A673 (cell line): ENCODE measurements around the gene KPNB1. TPM values are rescaled to one million over a fixed set of nuclear protein-coding genes. Genes with fewer than 3 reads are reported as not detected.

ENCODE experiments used
- BruUV-seq: library from RNA; stranded (reverse); fragments of 400-500 nt; replicated peaks from 2 replicates; lab custom pipeline; 2021; lab: Mats Ljungman, UMichigan
- CTCF ChIA-PET: fragments of 300-600 bp; sonication (Branson Sonifier 250); formaldehyde crosslinking; loops from one replicate; lab custom pipeline; 2022; ENCODE audit warnings: antibody characterized with exemption; lab: Charles Lee
- POLR2A ChIA-PET: fragments of 300-600 bp; sonication (Branson Sonifier 250); formaldehyde crosslinking; loops from one replicate; lab custom pipeline; 2022; ENCODE audit warnings: antibody characterized with exemption; ENCODE audit not compliant: low non-redundant PET; lab: Charles Lee
- DNase-seq: peaks from one replicate; pipeline ENCODE4 v3.0.0-alpha.2; 2015; ENCODE audit warnings: low spot score
- H3K27ac ChIP-seq: fragments of 200-600 bp; sonication (generic); 2 replicates; pipeline ENCODE4 v1.5.1; 2016; ENCODE audit warnings: mixed run types, low read depth, mild to moderate bottlenecking, mixed read lengths, antibody characterized with exemption, low read length; ENCODE audit not compliant: poor library complexity, severe bottlenecking
- H3K27me3 ChIP-seq: fragments of 200-600 bp; sonication (generic); replicated peaks from 2 replicates; pipeline ENCODE4 v1.6.1; 2017; ENCODE audit warnings: mixed run types, low read depth, mild to moderate bottlenecking, mixed read lengths, antibody characterized with exemption, low read length; ENCODE audit not compliant: insufficient read depth, poor library complexity
- H3K36me3 ChIP-seq: fragments of 200-600 bp; sonication (generic); 2 replicates; pipeline ENCODE4 v1.6.1; 2016; ENCODE audit warnings: mixed run types, mild to moderate bottlenecking, mixed read lengths, antibody characterized with exemption, low read length; ENCODE audit not compliant: insufficient read depth, poor library complexity, severe bottlenecking
- H3K4me1 ChIP-seq: fragments of 200-600 bp; sonication (generic); 2 replicates; pipeline ENCODE4 v1.6.1; 2017; ENCODE audit warnings: mixed run types, mild to moderate bottlenecking, mixed read lengths, antibody characterized with exemption, low read length; ENCODE audit not compliant: insufficient read depth, poor library complexity, severe bottlenecking
- H3K4me3 ChIP-seq: fragments of 200-600 bp; sonication (generic); 2 replicates; pipeline ENCODE4 v1.5.1; 2016; ENCODE audit warnings: low read depth, mixed run types, mild to moderate bottlenecking, mixed read lengths, low read length; ENCODE audit not compliant: poor library complexity, severe bottlenecking
- H3K9me3 ChIP-seq: fragments of 200-600 bp; sonication (generic); 2 replicates; pipeline ENCODE4 v1.6.1; 2016; ENCODE audit warnings: mixed run types, low read depth, mild to moderate bottlenecking, mixed read lengths, antibody characterized with exemption, low read length; ENCODE audit not compliant: poor library complexity, severe bottlenecking
- EZH2 ChIP-seq: fragments of 200-600 bp; sonication (generic); IDR thresholded peaks from 2 replicates; pipeline ENCODE4 v1.6.1; 2017; ENCODE audit warnings: borderline replicate concordance, low read depth, mild to moderate bottlenecking, mixed read lengths, antibody characterized with exemption, low read length; ENCODE audit not compliant: poor library complexity, severe bottlenecking
- intact Hi-C: fragments of 100-400 bp; cut with micrococcal nuclease; formaldehyde crosslinking; loops from one replicate; pipeline ENCODE4 v1.10.0; 2022; ENCODE audit not compliant: unreplicated experiment
- total RNA-seq: library from RNA; stranded (reverse); gene quantifications from 2 replicates; pipeline ENCODE4 v1.2.3, GENCODE V29; 2021
- TF ChIP-seq, protein P1 (sequence below): fragments of 300-800, 200-600 bp; sonication (generic); conservative IDR thresholded peaks from 2 replicates; pipeline ENCODE4 v1.5.1; 2017; ENCODE audit warnings: low read depth, mild to moderate bottlenecking, antibody characterized with exemption, low read length, moderate library complexity, mixed read lengths

Gene KPNB1
- total RNA-seq, 1 experiment from 2014 or later: 429 TPM

DNA sequence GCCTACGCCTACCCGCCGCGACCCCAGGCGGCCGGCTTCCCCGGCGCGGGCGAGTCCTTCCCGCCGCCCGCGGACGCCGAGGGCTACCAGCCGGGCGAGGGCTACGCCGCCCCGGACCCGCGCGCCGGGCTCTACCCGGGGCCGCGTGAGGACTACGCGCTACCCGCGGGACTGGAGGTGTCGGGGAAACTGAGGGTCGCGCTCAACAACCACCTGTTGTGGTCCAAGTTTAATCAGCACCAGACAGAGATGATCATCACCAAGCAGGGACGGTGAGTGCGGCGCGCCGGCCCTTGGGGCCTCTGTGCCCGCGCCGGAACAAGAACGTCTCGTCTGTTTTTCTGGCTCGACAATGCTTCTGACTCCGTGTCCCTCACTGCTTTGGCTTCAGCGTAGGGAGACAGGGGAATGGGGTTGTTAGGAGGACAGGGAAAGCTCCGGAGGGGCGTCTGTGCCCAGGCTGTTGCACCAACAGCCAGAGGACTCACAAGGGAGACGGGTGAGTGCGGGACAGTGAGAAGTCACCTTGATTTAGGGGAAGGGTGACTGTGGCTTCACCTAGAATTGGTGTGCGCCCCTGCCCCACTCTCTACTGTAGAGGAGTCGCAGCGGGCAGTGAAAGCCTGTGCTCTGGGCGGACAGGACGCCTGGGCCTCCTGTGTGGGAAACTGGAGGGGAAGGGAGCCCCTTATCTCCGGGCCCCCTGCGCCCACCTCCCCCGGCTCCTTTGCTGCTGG is 84.1 kb downstream of the KPNB1 start:
- no peak for DNase-seq
- Histone ChIP-seq H3K9me3 (no peaks in the 10 kb centered on the region), H3K4me3 (peak overlapping the region; percentile 33), H3K36me3 (no peaks in the 10 kb centered on the region), H3K27ac (no peak overlapping the region), H3K4me1 (no peaks in the 10 kb centered on the region), H3K27me3 (peaks cover 7% of the 10 kb centered on the region)
- no TSS peak for BruUV-seq
- POLR2A ChIA-PET: no interaction called here
- intact Hi-C loops: no loop called here
- TF ChIP-seq, protein P1, sequence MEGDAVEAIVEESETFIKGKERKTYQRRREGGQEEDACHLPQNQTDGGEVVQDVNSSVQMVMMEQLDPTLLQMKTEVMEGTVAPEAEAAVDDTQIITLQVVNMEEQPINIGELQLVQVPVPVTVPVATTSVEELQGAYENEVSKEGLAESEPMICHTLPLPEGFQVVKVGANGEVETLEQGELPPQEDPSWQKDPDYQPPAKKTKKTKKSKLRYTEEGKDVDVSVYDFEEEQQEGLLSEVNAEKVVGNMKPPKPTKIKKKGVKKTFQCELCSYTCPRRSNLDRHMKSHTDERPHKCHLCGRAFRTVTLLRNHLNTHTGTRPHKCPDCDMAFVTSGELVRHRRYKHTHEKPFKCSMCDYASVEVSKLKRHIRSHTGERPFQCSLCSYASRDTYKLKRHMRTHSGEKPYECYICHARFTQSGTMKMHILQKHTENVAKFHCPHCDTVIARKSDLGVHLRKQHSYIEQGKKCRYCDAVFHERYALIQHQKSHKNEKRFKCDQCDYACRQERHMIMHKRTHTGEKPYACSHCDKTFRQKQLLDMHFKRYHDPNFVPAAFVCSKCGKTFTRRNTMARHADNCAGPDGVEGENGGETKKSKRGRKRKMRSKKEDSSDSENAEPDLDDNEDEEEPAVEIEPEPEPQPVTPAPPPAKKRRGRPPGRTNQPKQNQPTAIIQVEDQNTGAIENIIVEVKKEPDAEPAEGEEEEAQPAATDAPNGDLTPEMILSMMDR: no peak
- TF ChIP-seq EZH2: no peak
- CTCF ChIA-PET: interaction anchor here (0.6 to 1.2 kb wide), 4 partner anchors 8 to 155 kb away, joined by 3 read pairs; no protein-coding TSS in a partner anchor

DNA sequence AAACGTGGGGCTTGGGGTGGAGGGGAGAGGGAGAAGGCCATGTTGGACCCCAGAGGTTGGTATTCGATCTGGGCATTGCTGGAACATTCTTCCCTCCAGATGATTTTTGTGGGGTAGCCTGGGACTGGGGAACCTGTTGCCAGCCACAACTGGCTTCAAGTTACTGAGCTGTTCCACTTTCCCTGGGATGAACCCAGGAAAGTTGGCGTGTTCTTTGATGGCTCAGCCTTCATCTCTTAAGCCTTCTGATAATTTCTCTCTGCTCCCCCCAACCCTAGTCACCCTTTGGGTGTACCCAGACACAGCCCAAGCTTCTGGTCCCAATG is 85.4 kb downstream of the KPNB1 start:
- CTCF ChIA-PET: no interaction called here

More for the DNA sequence above, 85.4 kb downstream of the KPNB1 start:
- H3K27me3 ChIP-seq: peaks cover 7% of the 10 kb centered on the region
- no peaks in the 10 kb centered on the region for H3K9me3 ChIP-seq
- no peaks in the 10 kb centered on the region for H3K36me3 ChIP-seq
- no peak overlapping the region for H3K4me3 ChIP-seq
- intact Hi-C loops: no loop called here
- no peak for DNase-seq
- BruUV-seq: no TSS peak
- no peak overlapping the region for H3K27ac ChIP-seq
- no peaks in the 10 kb centered on the region for H3K4me1 ChIP-seq
- POLR2A ChIA-PET: no interaction called here
- no peak for TF ChIP-seq EZH2
- TF ChIP-seq, protein P1: no peak

Other genes with a start within 250 kb of the KPNB1 start
- gene NPEPPS, start 118.8 kb upstream of the KPNB1 start, total RNA-seq: 63.4 and 76.4 TPM in 2 replicates
- 21.1 and 25.3 TPM in 2 replicates for gene TBKBP1, start 44.2 kb downstream of the KPNB1 start, total RNA-seq
- gene TBX21, start 83.3 kb downstream of the KPNB1 start, total RNA-seq: not detected in 2 replicates
- 9.1 TPM in 2 replicates for gene OSBPL7, start 171.9 kb downstream of the KPNB1 start, total RNA-seq
- 30.5 and 42.0 TPM in 2 replicates for gene MRPL10, start 181.6 kb downstream of the KPNB1 start, total RNA-seq
- 1.1 and 1.3 TPM in 2 replicates for gene LRRC46, start 181.8 kb downstream of the KPNB1 start, total RNA-seq
- 6.2 and 11.2 TPM in 2 replicates for gene SCRN2, start 191.4 kb downstream of the KPNB1 start, total RNA-seq
- gene SP6, start 201.2 kb downstream of the KPNB1 start, total RNA-seq: 0.15 and 0.66 TPM in 2 replicates
- gene SP2, start 246.3 kb downstream of the KPNB1 start, total RNA-seq: 19.5 and 29.1 TPM in 2 replicates